G401.6 (cell line): ENCODE measurements around the gene TFPI2.
"Not testable (repeated sequence)": the region's sequence is repeated elsewhere in the genome, so short reads cannot be mapped to it uniquely, and the experiment has no call there.

Source experiments
- FAIRE-seq: peaks from 2 replicates; lab custom pipeline; 2012; peaks lifted over from hg19 to GRCh38; lab: Jason Lieb, UNC

The TFPI2 gene, protein sequence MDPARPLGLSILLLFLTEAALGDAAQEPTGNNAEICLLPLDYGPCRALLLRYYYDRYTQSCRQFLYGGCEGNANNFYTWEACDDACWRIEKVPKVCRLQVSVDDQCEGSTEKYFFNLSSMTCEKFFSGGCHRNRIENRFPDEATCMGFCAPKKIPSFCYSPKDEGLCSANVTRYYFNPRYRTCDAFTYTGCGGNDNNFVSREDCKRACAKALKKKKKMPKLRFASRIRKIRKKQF

DNA sequence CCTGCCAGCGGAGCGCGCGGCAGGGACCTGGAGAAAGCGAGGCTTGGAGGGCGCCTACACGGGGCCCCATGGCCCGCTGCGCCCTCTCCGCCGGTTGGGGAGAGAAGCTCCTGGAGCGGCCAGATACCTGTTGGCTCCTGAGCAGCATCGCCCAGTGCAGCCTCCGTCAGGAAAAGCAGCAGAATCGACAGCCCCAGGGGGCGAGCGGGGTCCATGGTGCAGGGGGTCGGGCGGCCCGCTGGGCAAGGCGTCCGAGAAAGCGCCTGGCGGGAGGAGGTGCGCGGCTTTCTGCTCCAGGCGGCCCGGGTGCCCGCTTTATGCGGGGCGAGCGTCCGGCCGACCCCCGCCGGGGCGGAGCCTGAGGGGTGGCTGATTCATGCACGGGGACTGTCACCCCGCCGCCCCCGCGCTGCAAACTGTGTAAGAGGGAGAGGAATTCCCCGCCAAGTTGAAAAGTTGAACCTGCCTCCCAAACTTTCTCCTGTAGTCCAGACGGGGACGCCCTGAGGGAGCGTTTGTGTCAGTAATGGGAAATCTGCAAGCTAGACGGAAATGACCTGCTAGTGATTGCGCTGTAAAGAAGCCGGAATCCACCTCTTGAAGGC, at the start of gene TFPI2:
Gene TFPI2 (minus strand): TSS at position 290 of the 605 bp plus-strand sequence. CDS start 75 bp downstream, at position 215.
- FAIRE-seq = no peak

- FAIRE-seq = no peak
These were observed 47.7 kb upstream of the TFPI2 start for GRCh38 chr7:93938293-93938692.

DNA sequence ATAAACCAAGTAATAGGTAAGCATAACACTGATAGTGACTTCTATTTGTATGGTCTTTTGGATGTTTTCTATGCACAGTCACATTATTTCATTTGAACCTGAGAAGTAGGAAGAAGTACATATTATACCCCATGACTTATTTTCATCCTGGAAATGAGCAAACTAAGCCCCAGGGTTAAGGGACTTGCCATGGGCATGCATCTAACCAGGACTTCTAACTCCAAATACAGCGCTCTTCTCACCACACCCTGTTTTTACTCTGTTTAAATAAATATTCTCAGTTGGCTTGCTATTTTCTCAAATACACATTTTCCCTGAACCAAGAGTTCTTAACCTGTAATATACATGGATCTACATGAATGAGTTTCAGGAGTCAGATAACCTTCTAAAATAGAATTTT, 47.3 kb upstream of the TFPI2 start:
- FAIRE-seq = no peak

- no peak for FAIRE-seq
These were observed 44.5 kb upstream of the TFPI2 start for GRCh38 chr7:93935102-93935501.

DNA sequence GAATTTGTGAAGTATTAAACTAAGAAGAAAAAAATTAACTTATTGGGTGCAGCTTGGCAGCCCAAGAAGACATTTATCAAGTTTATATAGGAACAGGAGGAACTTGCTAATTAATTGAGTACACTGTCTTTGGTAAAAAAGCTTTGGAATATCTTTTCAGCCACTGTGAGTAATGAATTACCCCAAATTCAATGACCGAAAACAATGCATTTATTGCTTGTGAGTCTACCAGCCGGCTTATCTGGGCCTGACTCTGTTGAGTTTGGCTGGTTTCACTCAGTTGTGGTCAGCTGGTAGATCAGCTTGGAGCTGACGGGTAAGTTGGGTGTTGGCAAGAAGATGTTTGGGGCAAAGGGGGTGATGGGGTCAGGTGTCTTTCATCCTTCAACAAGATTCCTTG, 42.6 kb upstream of the TFPI2 start:
- no peak for FAIRE-seq

- no peak for FAIRE-seq
These were observed 41.1 kb upstream of the TFPI2 start for GRCh38 chr7:93931655-93932054.

- no peak for FAIRE-seq
These were observed 37.0 kb upstream of the TFPI2 start for GRCh38 chr7:93927585-93927984.

DNA sequence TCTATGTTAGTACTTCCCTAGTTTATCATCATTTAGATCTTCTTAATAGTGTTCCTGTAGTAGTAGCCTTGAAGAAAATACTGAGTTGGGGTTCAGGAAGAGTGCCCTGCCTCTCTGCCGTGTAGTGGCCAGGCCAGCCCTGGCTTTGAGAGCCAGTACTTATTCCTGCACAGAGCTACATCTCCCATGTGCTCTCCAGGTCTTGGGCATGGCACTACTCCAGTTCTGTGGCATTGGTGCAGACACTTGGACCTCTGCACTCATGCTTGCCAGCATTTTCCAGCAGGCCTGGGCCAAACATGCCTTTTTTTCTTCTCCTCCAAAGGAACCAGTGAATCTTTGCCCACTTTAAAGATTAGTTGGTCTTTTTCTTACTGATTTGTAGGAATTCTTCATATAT, 36.2 kb upstream of the TFPI2 start:
- no peak for FAIRE-seq

DNA sequence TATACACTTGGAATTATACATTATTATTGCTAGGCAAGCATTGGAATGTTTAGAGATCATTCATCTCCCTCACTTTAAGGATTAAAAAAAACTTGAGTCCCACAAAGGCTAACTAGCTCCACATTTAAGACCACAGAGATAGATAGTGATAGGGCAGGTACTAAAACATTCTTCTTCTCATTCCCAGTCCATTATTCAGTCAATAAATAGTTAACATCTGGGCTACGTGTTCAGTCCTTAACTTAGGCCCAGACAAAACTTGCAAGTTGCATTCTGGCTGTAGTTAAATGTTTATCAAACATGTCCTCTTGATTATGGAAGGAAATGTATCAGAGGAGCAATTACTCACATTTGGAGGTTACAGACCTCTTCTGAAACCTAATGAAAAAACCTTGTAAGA, 33.4 kb upstream of the TFPI2 start:
- FAIRE-seq = no peak

DNA sequence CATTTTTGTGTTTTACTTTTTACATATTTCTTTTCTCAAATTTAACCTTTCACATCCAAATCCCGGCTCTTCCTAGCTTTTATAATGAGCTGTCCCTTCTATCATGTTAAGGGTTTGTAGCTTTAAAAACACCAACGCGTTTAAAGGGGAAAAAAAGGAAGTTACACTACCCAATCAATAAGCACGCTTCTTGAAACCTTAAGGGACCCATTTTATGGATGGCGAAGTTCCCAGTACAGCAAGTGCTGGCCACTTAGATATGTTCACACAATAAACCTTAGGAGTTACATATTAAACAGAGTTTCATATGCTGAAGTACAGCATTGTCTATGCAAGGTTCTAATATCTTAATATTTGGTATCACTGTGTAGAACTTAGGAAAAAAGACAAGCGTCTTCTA, 32.7 kb upstream of the TFPI2 start:
- FAIRE-seq = no peak

DNA sequence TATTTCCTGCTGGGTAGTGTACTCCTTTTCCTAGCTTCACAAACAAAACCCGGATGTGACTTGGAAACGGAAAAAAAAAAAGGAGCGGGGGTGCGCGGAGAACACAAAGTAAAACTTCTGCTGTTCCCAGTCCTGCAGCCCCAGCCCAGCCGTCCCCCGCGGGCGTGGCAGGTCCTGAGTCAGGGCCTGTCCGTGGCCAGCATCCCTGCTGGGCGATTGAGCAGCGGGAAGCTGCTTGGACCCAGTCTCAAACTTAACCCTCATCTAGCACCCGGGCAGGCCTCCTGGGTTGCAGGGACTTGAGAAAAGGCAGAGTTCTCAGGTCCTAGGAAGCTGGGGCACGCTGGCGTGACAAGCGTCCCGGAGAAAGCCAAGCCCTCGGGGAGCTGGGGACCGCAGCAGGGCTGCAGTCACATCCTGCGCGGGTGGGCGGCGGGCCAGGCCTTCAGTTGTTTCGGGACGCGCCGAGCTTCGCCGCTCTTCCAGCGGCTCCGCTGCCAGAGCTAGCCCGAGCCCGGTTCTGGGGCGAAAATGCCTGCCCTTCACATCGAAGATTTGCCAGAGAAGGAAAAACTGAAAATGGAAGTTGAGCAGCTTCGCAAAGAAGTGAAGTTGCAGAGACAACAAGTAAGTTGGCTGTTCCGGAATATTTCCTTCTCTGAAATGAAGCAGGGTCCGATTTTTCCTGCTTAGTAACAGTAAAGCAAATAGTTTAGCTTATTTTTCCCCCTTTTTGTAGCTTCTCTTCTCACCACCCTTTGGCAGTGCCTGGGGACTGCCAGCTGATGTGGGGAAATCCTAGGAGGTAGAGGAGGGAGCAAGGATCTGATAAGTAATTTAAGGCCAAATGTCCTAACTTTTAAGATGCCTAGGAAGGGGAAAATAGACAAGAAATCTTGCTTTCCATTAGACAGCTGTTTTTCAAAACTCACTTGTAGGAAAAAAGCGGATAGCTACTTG, 31.3 kb upstream of the TFPI2 start, which contains the start of gene GNG11:
Gene GNG11 (plus strand): TSS at position 129 of the 960 bp plus-strand sequence. CDS start 403 bp downstream, at position 532.
- FAIRE-seq = no peak

DNA sequence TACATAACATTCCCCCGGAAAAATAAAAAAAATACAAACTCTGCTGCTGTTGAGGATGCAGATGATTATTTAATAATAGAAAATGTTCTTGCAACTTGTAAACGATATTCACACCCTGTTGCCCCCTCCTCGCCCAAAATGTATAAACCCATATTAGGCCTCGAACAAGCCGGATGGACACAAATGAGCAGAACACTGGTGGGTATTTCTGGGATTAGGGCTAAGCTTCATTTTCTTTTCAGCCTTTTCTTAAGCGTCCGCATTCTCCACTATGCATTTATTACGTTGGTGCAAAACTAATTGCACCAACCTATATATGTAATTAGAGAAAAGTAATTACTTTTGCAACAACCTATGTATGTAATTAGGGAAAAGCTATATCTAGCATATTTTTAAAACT, 30.6 kb upstream of the TFPI2 start:
- FAIRE-seq = no peak

- no peak for FAIRE-seq
These were observed 30.1 kb upstream of the TFPI2 start for GRCh38 chr7:93920496-93921182.

GRCh38 chr7:93916315-93916714, 25.8 kb upstream of the TFPI2 start:
- FAIRE-seq = not testable (repeated sequence)

GRCh38 chr7:93915888-93916287, 25.3 kb upstream of the TFPI2 start:
- not testable (repeated sequence) for FAIRE-seq

DNA sequence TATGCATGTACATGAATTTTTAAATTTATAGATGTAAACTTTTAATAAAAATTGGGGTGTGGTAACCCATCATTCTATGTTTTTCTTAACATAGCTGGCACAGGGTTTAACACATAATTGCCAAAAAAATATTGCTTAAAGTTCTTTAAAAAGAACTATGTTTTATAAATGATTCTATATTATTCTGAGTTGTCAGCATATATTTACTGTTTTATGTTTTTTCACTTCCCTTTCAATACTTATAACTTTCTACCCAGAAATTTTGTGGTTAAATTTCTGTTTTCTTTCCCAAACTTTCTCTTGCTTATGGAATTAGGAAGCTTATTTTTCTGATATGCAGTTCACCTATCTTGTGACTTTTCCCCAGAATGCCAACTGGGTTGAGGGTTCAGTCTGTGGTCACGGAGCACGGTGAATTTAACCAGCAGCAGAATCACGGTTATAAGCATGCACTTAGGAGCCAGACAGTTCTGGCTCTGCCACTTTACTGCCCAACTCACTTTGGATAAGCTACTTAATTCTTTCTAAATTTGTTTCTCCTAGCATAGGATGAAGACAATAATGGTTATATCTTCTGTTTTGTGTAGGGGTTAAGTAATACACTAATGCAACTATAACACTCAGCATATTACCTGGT, 24.8 kb upstream of the TFPI2 start:
- not testable (repeated sequence) for FAIRE-seq

- no peak for FAIRE-seq
These were observed 24.1 kb upstream of the TFPI2 start for GRCh38 chr7:93914581-93915066.

GRCh38 chr7:93913197-93913596, 22.6 kb upstream of the TFPI2 start:
- FAIRE-seq = no peak

- FAIRE-seq = not testable (repeated sequence)
These were observed 21.1 kb upstream of the TFPI2 start for GRCh38 chr7:93911661-93912060.

- FAIRE-seq = not testable (repeated sequence)
These were observed 20.7 kb upstream of the TFPI2 start for GRCh38 chr7:93911242-93911641.
